HCT116 (cell line): Measurements from ENCODE around the gene SELPLG. TPM values are rescaled to one million over a fixed set of nuclear protein-coding genes. Genes with fewer than 3 reads are reported as not detected.

ENCODE experiments used
- ATAC-seq: fragments of 200-7000 bp; cut with Tn5 transposase; 2 replicates; pipeline ENCODE4 v1.9.1; 2020; ENCODE audit warnings: mild to moderate bottlenecking, moderate library complexity
- BruUV-seq: library from RNA; stranded (reverse); fragments of 400-500 nt; replicated peaks from 2 replicates; lab custom pipeline; 2021; lab: Mats Ljungman, UMichigan
- CTCF ChIA-PET: fragments of 300-600 bp; sonication (Branson Sonifier 250); formaldehyde crosslinking; loops from one replicate; lab custom pipeline; 2021; ENCODE audit warnings: antibody characterized with exemption; lab: Charles Lee
- POLR2A ChIA-PET: fragments of 300-600, 350-600 bp; sonication (Branson Sonifier 250); formaldehyde crosslinking; loops from one replicate; lab custom pipeline; 2021; ENCODE audit warnings: antibody characterized with exemption; lab: Charles Lee
- RAD21 ChIA-PET, 2 experiments: fragments of 300-600 bp; sonication (Branson Sonifier 250); formaldehyde crosslinking; loops; one replicate each; lab custom pipeline; 2023; ENCODE audit warnings: low total read pairs in 2 of 2; ENCODE audit not compliant: uncharacterized antibody in 2 of 2, unreplicated experiment in 2 of 2, low non-redundant PET in 1 of 2; lab: Charles Lee
- DNase-seq: peaks from one replicate; pipeline ENCODE4 v3.0.0-alpha.2; 2010; ENCODE audit warnings: low read depth, low spot score
- H2AFZ ChIP-seq: fragments of 200-600 bp; shearing (Covaris generic), sonication (generic); 2 replicates; pipeline ENCODE4 v1.6.1; 2017; ENCODE audit warnings: low read depth, mixed run types, mixed read lengths, antibody characterized with exemption, low read length; ENCODE audit not compliant: poor library complexity, severe bottlenecking
- H3K27ac ChIP-seq: 2 replicates; pipeline ENCODE4 v1.5.1; 2012; ENCODE audit warnings: low read depth, low read length
- H3K27me3 ChIP-seq: fragments of 200-600 bp; sonication (generic); 2 replicates; pipeline ENCODE4 v1.6.1; 2016; ENCODE audit warnings: mixed run types, low read length, mixed read lengths; ENCODE audit not compliant: insufficient read depth
- H3K36me3 ChIP-seq, 2 experiments: fragments of 200-500 bp in 1 of 2; fragments of 200-600 bp in 1 of 2; sonication (Bioruptor generic) in 1 of 2; sonication (generic) in 1 of 2; 2 replicates each; pipeline versions ENCODE4 v1.5.1 to v1.6.1; 2014 to 2016; ENCODE audit warnings: low read length in 2 of 2, inconsistent platforms in 1 of 2, mixed read lengths in 1 of 2, mixed run types in 1 of 2; ENCODE audit not compliant: insufficient read depth in 2 of 2, control insufficient read depth in 1 of 2
- H3K4me1 ChIP-seq, 2 experiments: fragments of 200-600 bp in 1 of 2; sonication (generic) in 1 of 2; 2 replicates each; pipeline versions ENCODE4 v1.5.1 to v1.6.1; 2012 to 2017; ENCODE audit warnings: low read length in 2 of 2, inconsistent platforms in 1 of 2, mild to moderate bottlenecking in 1 of 2, mixed read lengths in 1 of 2, mixed run types in 1 of 2, moderate library complexity in 1 of 2; ENCODE audit not compliant: insufficient read depth in 2 of 2, control insufficient read depth in 1 of 2
- H3K4me2 ChIP-seq: fragments of 200-600 bp; sonication (generic); 2 replicates; pipeline ENCODE4 v1.6.1; 2017; ENCODE audit warnings: mixed run types, low read length, mixed read lengths
- H3K4me3 ChIP-seq, 2 experiments: fragments of 200-600 bp in 1 of 2; sonication (generic) in 1 of 2; replicated peaks in 1 of 2; 2 replicates each; pipeline ENCODE4 v1.5.1; 2011 to 2016; ENCODE audit warnings: low read length in 2 of 2, control low read depth in 1 of 2, low read depth in 1 of 2, mild to moderate bottlenecking in 1 of 2, mixed read lengths in 1 of 2, mixed run types in 1 of 2
- H3K79me2 ChIP-seq: fragments of 200-600 bp; sonication (generic); 2 replicates; pipeline ENCODE4 v1.6.1; 2017; ENCODE audit warnings: mild to moderate bottlenecking, mixed run types, low read length, moderate library complexity, mixed read lengths; ENCODE audit not compliant: insufficient read depth
- H3K9ac ChIP-seq: fragments of 200-600 bp; sonication (generic); 2 replicates; pipeline ENCODE4 v1.6.1; 2016; ENCODE audit warnings: low read length, mixed read lengths
- H3K9me2 ChIP-seq: fragments of 200-600 bp; sonication (generic), shearing (Covaris generic); 2 replicates; pipeline ENCODE4 v1.6.1; 2017; ENCODE audit warnings: mixed run types, mild to moderate bottlenecking, moderate library complexity; ENCODE audit not compliant: insufficient read depth
- H3K9me3 ChIP-seq, 2 experiments: fragments of 200-500 bp in 1 of 2; fragments of 200-600 bp in 1 of 2; sonication (Bioruptor generic) in 1 of 2; sonication (generic) in 1 of 2; 2 replicates each; pipeline ENCODE4 v1.6.1; 2014 to 2017; ENCODE audit warnings: low read length in 2 of 2, mixed read lengths in 2 of 2, inconsistent platforms in 1 of 2, low read depth in 1 of 2, mild to moderate bottlenecking in 1 of 2, mixed run types in 1 of 2, moderate library complexity in 1 of 2; ENCODE audit not compliant: control insufficient read depth in 1 of 2, insufficient read depth in 1 of 2
- H4K20me1 ChIP-seq: fragments of 200-600 bp; sonication (generic), shearing (Covaris generic); 2 replicates; pipeline ENCODE4 v1.6.1; 2017; ENCODE audit warnings: mixed run types, mild to moderate bottlenecking, moderate library complexity; ENCODE audit not compliant: insufficient read depth
- CBX3 ChIP-seq: IDR thresholded peaks from 2 replicates; pipeline ENCODE4 v1.6.1; 2012; ENCODE audit warnings: low read depth
- CEBPB ChIP-seq: IDR thresholded peaks from 2 replicates; pipeline ENCODE4 v1.6.1; 2012; ENCODE audit warnings: low read depth
- EZH2phosphoT487 ChIP-seq: fragments of 200-600 bp; IDR thresholded peaks from 2 replicates; pipeline ENCODE4 v1.6.1; 2018; ENCODE audit warnings: antibody characterized with exemption, borderline replicate concordance
- FOSL1 ChIP-seq: IDR thresholded peaks from 2 replicates; pipeline ENCODE4 v1.6.1; 2012; ENCODE audit warnings: low read depth
- JUND ChIP-seq: IDR thresholded peaks from 2 replicates; pipeline ENCODE4 v1.6.1; 2012
- POLR2AphosphoS5 ChIP-seq: IDR thresholded peaks from 2 replicates; pipeline ENCODE4 v1.6.1; 2011; ENCODE audit warnings: mild to moderate bottlenecking, low read depth, low read length, moderate library complexity
- SIN3A ChIP-seq: IDR thresholded peaks from 2 replicates; pipeline ENCODE4 v1.6.1; 2012; ENCODE audit warnings: low read depth
- SRF ChIP-seq: IDR thresholded peaks from 2 replicates; pipeline ENCODE4 v1.6.1; 2012; ENCODE audit warnings: low read depth
- TCF7L2 ChIP-seq: IDR thresholded peaks from 2 replicates; pipeline ENCODE4 v1.7.0; 2011; ENCODE audit warnings: borderline replicate concordance, inconsistent platforms; ENCODE audit not compliant: insufficient read depth, insufficient read length; ENCODE audit errors: extremely low read depth
- ZFX ChIP-seq: fragments of 450-650 bp; IDR thresholded peaks from 2 replicates; pipeline ENCODE4 v1.6.1; 2017
- intact Hi-C: fragments of 100-400 bp; cut with micrococcal nuclease; formaldehyde crosslinking; loops from 2 replicates; pipeline ENCODE4 v1.10.0; 2022
- total RNA-seq: library from RNA; stranded (reverse); gene quantifications from one replicate; pipeline ENCODE4 v1.2.1, GENCODE V29; 2021; ENCODE audit not compliant: unreplicated experiment
- TF ChIP-seq, protein P1 (sequence below): IDR thresholded peaks from 2 replicates; pipeline ENCODE4 v1.6.1; 2011; ENCODE audit warnings: mild to moderate bottlenecking, low read length, moderate library complexity; ENCODE audit not compliant: insufficient replicate concordance; ENCODE audit errors: extremely low read depth
- TF ChIP-seq, protein P2 (sequence below): IDR thresholded peaks from 2 replicates; pipeline ENCODE4 v1.6.1; 2012

SELPLG gene
- total RNA-seq, 1 experiment from 2014 or later = 1.2 TPM

DNA sequence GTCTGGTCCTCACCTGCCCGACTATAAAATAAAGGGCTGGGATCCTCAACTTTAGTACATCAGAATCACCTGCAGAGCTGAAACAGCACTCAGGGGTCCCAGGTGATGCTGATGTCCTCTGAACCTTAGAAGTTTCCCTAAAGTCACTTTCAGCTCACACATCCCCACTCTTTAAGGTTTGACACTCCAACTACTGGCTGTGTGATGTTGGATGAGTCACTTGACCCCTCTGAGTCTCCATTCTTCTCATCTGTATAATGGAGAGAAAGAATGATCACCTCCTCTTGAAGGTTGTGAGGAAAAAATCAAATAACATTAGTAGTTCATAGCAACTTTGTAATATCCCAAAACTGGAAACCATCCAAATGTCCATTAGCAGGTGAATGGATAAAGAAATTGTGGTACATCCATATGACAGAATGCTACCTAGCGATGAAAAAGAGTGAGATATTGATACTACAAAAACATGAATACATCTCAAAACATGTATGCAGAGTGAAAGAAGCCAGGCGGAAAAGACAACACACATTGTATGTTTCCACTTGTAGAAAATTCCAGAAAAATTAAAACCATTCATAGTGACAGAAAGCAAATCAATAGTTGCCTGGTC lies 49.1 kb downstream of the SELPLG start:
- no peaks in the 10 kb centered on the region for H3K27me3 ChIP-seq
- TF ChIP-seq FOSL1 (no peak), ZFX (no peak), SIN3A (no peak), CEBPB (no peak), TCF7L2 (no peak)
- TF ChIP-seq, protein P1, sequence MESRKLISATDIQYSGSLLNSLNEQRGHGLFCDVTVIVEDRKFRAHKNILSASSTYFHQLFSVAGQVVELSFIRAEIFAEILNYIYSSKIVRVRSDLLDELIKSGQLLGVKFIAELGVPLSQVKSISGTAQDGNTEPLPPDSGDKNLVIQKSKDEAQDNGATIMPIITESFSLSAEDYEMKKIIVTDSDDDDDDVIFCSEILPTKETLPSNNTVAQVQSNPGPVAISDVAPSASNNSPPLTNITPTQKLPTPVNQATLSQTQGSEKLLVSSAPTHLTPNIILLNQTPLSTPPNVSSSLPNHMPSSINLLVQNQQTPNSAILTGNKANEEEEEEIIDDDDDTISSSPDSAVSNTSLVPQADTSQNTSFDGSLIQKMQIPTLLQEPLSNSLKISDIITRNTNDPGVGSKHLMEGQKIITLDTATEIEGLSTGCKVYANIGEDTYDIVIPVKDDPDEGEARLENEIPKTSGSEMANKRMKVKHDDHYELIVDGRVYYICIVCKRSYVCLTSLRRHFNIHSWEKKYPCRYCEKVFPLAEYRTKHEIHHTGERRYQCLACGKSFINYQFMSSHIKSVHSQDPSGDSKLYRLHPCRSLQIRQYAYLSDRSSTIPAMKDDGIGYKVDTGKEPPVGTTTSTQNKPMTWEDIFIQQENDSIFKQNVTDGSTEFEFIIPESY = no peak
- TF ChIP-seq, protein P2, sequence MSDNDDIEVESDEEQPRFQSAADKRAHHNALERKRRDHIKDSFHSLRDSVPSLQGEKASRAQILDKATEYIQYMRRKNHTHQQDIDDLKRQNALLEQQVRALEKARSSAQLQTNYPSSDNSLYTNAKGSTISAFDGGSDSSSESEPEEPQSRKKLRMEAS = no peak
- TF ChIP-seq, all 23 proteins: peak for 0
- Histone ChIP-seq H3K79me2 (no peaks in the 10 kb centered on the region), H3K4me2 (no peak overlapping the region), H3K27ac (no peak overlapping the region), H3K4me1 (no peaks in the 10 kb centered on the region), H3K9me2 (no peaks in the 10 kb centered on the region), H2AFZ (no peak overlapping the region), H3K9ac (no peak overlapping the region), H3K9me3 (no peaks in the 10 kb centered on the region), H3K36me3 (no peaks in the 10 kb centered on the region), H3K4me3 (no peak overlapping the region), H4K20me1 (no peaks in the 10 kb centered on the region)
- intact Hi-C loops = no loop called here
- CTCF ChIA-PET = no interaction called here
- DNase-seq (no peak), ATAC-seq (no peak)
- POLR2A ChIA-PET = no interaction called here
- RAD21 ChIA-PET = no interaction called here
- no TSS peak for BruUV-seq

DNA sequence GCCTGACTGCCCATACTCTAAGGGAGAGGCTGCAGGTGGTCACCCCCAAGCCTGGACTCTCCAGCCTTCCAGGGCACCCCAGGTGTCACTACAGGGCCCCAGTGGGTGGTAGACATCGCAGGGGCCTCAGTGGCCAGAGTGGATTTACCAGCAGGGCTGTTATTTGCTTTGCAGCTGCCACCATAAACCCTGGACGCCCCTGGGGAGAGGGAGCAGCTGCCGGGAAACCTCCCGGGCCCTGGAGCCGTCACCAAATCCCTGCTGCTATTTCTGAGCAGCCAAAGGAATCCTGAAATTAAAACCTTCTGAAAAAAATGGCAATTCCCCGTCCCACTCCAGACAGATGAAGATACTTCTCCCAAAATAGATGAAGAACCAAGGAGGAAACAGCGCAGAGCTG lies 49.7 kb downstream of the SELPLG start:
- no peak for ATAC-seq

More for the DNA sequence above, 49.7 kb downstream of the SELPLG start:
- no peak overlapping the region for H3K4me2 ChIP-seq
- H3K9me2 ChIP-seq = no peaks in the 10 kb centered on the region
- TF ChIP-seq EZH2phosphoT487 (no peak), POLR2AphosphoS5 (no peak), TCF7L2 (no peak), SRF (no peak), JUND (no peak), CBX3 (no peak)
- TF ChIP-seq, protein P2 = no peak
- no peak overlapping the region for H3K9ac ChIP-seq
- H3K27ac ChIP-seq = no peak overlapping the region
- CTCF ChIA-PET = no interaction called here
- RAD21 ChIA-PET = no interaction called here
- BruUV-seq = no TSS peak
- no peaks in the 10 kb centered on the region for H3K79me2 ChIP-seq
- H3K27me3 ChIP-seq = no peaks in the 10 kb centered on the region
- DNase-seq = no peak
- POLR2A ChIA-PET = no interaction called here
- H4K20me1 ChIP-seq = no peaks in the 10 kb centered on the region
- no peaks in the 10 kb centered on the region for H3K36me3 ChIP-seq
- H2AFZ ChIP-seq = no peak overlapping the region
- intact Hi-C loops = no loop called here
- H3K9me3 ChIP-seq = no peaks in the 10 kb centered on the region
- no peak overlapping the region for H3K4me3 ChIP-seq
- no peaks in the 10 kb centered on the region for H3K4me1 ChIP-seq
